Endothelial cell (in vitro differentiated cells): ENCODE results near the gene REG1B. TPM values are rescaled to one million over a fixed set of nuclear protein-coding genes. Genes with fewer than 3 reads are reported as not detected.
"Not testable (repeated sequence)": the region's sequence is repeated elsewhere in the genome, so short reads cannot be mapped to it uniquely, and the experiment has no call there.

Source experiments
- DNase-seq: peaks from one replicate; pipeline ENCODE4 v3.0.0; 2021; ENCODE audit warnings: low spot score
- H3K27ac Mint-ChIP-seq: one replicate; pipeline ENCODE4 v1.8.0; 2021; ENCODE audit warnings: mixed read lengths, inconsistent platforms; ENCODE audit not compliant: unreplicated experiment
- H3K27me3 Mint-ChIP-seq: one replicate; pipeline ENCODE4 v1.8.0; 2021; ENCODE audit warnings: mild to moderate bottlenecking, moderate library complexity, mixed read lengths, inconsistent platforms; ENCODE audit not compliant: unreplicated experiment
- H3K36me3 Mint-ChIP-seq: one replicate; pipeline ENCODE4 v1.8.0; 2021; ENCODE audit warnings: mild to moderate bottlenecking, low read depth, mixed read lengths, inconsistent platforms; ENCODE audit not compliant: unreplicated experiment
- H3K4me1 Mint-ChIP-seq: one replicate; pipeline ENCODE4 v1.8.0; 2021; ENCODE audit warnings: mild to moderate bottlenecking, mixed read lengths, inconsistent platforms; ENCODE audit not compliant: unreplicated experiment
- H3K4me3 Mint-ChIP-seq: one replicate; pipeline ENCODE4 v1.8.0; 2021; ENCODE audit warnings: mild to moderate bottlenecking, mixed read lengths, inconsistent platforms; ENCODE audit not compliant: unreplicated experiment
- H3K9me3 Mint-ChIP-seq: one replicate; pipeline ENCODE4 v1.8.0; 2021; ENCODE audit warnings: mixed read lengths, inconsistent platforms; ENCODE audit not compliant: unreplicated experiment
- CTCF ChIP-seq: fragments of 200-600 bp; sonication (generic); IDR thresholded peaks from one replicate; pipeline ENCODE4 v1.5.0; 2021; ENCODE audit warnings: antibody characterized with exemption; ENCODE audit not compliant: unreplicated experiment
- total RNA-seq: library from RNA; stranded (reverse); fragmentation: NEBNext Ultra II Directional; extraction: Animal tissue kit (Norgen Biotek cat#: 25700); gene quantifications from one replicate; pipeline ENCODE4 v1.2.1, GENCODE V29; 2021; ENCODE audit not compliant: unreplicated experiment

Gene REG1B
- total RNA-seq, 1 donor from 2014 or later, result not detected

- no peaks in the 10 kb centered on the region for H3K4me1 Mint-ChIP-seq
- H3K27me3 Mint-ChIP-seq, result no peaks in the 10 kb centered on the region
- no peak overlapping the region for H3K27ac Mint-ChIP-seq
- no peak for TF ChIP-seq CTCF
- no peak for DNase-seq
- no peaks in the 10 kb centered on the region for H3K36me3 Mint-ChIP-seq
- H3K9me3 Mint-ChIP-seq, result no peaks in the 10 kb centered on the region
- no peak overlapping the region for H3K4me3 Mint-ChIP-seq
These were observed 16.7 kb downstream of the REG1B start for GRCh38 chr2:79071078-79071477.

GRCh38 chr2:79065201-79065600 lies 22.6 kb downstream of the REG1B start:
- Mint-ChIP-seq H3K36me3 (no peaks in the 10 kb centered on the region), H3K27ac (no peak overlapping the region), H3K27me3 (no peaks in the 10 kb centered on the region), H3K9me3 (no peaks in the 10 kb centered on the region), H3K4me1 (no peaks in the 10 kb centered on the region), H3K4me3 (no peak overlapping the region)
- TF ChIP-seq CTCF, result no peak
- DNase-seq, result no peak

- not testable (repeated sequence) for H3K4me1 Mint-ChIP-seq, H3K27ac Mint-ChIP-seq, H3K9me3 Mint-ChIP-seq, H3K27me3 Mint-ChIP-seq, DNase-seq, H3K4me3 Mint-ChIP-seq, H3K36me3 Mint-ChIP-seq
These were observed 33.0 kb downstream of the REG1B start for GRCh38 chr2:79054769-79055168.

GRCh38 chr2:79053486-79053885 lies 34.3 kb downstream of the REG1B start:
- not testable (repeated sequence) for H3K4me3 Mint-ChIP-seq, H3K9me3 Mint-ChIP-seq, H3K36me3 Mint-ChIP-seq, H3K27me3 Mint-ChIP-seq, H3K27ac Mint-ChIP-seq, DNase-seq, H3K4me1 Mint-ChIP-seq

GRCh38 chr2:79041032-79041448 lies 46.8 kb downstream of the REG1B start:
- no peak for DNase-seq
- Mint-ChIP-seq H3K27me3 (peaks cover 2% of the 10 kb centered on the region), H3K4me3 (no peak overlapping the region), H3K27ac (no peak overlapping the region), H3K36me3 (no peaks in the 10 kb centered on the region), H3K4me1 (no peaks in the 10 kb centered on the region), H3K9me3 (no peaks in the 10 kb centered on the region)
- peak; percentile 76 for TF ChIP-seq CTCF

GRCh38 chr2:79039944-79040343 lies 47.8 kb downstream of the REG1B start:
- Mint-ChIP-seq H3K27ac (no peak overlapping the region), H3K36me3 (no peaks in the 10 kb centered on the region), H3K4me3 (no peak overlapping the region), H3K9me3 (no peaks in the 10 kb centered on the region), H3K27me3 (no peaks in the 10 kb centered on the region), H3K4me1 (no peaks in the 10 kb centered on the region)
- no peak for DNase-seq
- TF ChIP-seq CTCF, result no peak

Other genes starting within 250 kb of the REG1B start
- gene REG3G, start 62.3 kb downstream of the REG1B start, total RNA-seq, result not detected
- not detected for gene REG1A, start 32.5 kb upstream of the REG1B start, total RNA-seq
- not detected for gene REG3A, start 71.8 kb upstream of the REG1B start, total RNA-seq